ENCODE measurements around the gene CEACAM21.

Gene CEACAM21

GRCh38 chr19:41552558-41552957, 23.4 kb upstream of the CEACAM21 start:
- no peak for TF ChIP-seq CTCF (conservative IDR thresholded peaks at IDR 0.05; ENCODE audit: low read depth, low read length)
- Histone ChIP-seq H3K27me3 (ENCODE audit: insufficient read depth, low read depth) (no peaks in the 10 kb centered on the region), H2AFZ (ENCODE audit: low read depth) (no peak overlapping the region), H3K27ac (peak overlapping the region; percentile 86), H3K36me3 (ENCODE audit: insufficient read depth) (no peaks in the 10 kb centered on the region), H3K4me1 (ENCODE audit: low read depth, poor library complexity, severe bottlenecking) (peaks cover 90% of the 10 kb centered on the region), H3K9ac (peak overlapping the region; percentile 62), H3K79me2 (ENCODE audit: insufficient read depth, low read depth) (peaks cover 31% of the 10 kb centered on the region), H4K20me1 (ENCODE audit: insufficient read depth) (no peaks in the 10 kb centered on the region), H3K4me3 (IDR thresholded peaks at IDR 0.05; ENCODE audit: insufficient read depth, low read depth, low read length) (no peak overlapping the region), H3K4me2 (peak overlapping the region; percentile 64)

- H3K4me1 ChIP-seq (ENCODE audit: low read depth, poor library complexity, severe bottlenecking): peaks cover 77% of the 10 kb centered on the region
- no peaks in the 10 kb centered on the region for H3K27me3 ChIP-seq (ENCODE audit: insufficient read depth, low read depth)
- peak overlapping the region; percentile 64 for H3K4me2 ChIP-seq
- no peaks in the 10 kb centered on the region for H4K20me1 ChIP-seq (ENCODE audit: insufficient read depth)
- H3K79me2 ChIP-seq (ENCODE audit: insufficient read depth, low read depth): peaks cover 31% of the 10 kb centered on the region
- peak overlapping the region; percentile 86; the same call in 1 of the 2 replicates for H3K27ac ChIP-seq
- no peak overlapping the region for H3K4me3 ChIP-seq (IDR thresholded peaks at IDR 0.05; ENCODE audit: insufficient read depth, low read depth, low read length)
- no peak for TF ChIP-seq CTCF (conservative IDR thresholded peaks at IDR 0.05; ENCODE audit: low read depth, low read length)
- H3K9ac ChIP-seq: no peak overlapping the region
- H3K36me3 ChIP-seq (ENCODE audit: insufficient read depth): no peaks in the 10 kb centered on the region
- no peak overlapping the region for H2AFZ ChIP-seq (ENCODE audit: low read depth)
Measured at GRCh38 chr19:41553804-41554203, 22.2 kb upstream of the CEACAM21 start.

- Histone ChIP-seq H3K27ac (peak overlapping the region; percentile 32; the same call in 1 of the 2 replicates), H3K4me1 (ENCODE audit: low read depth, poor library complexity, severe bottlenecking) (peaks cover 66% of the 10 kb centered on the region), H3K4me3 (IDR thresholded peaks at IDR 0.05; ENCODE audit: insufficient read depth, low read depth, low read length) (no peak overlapping the region), H4K20me1 (ENCODE audit: insufficient read depth) (no peaks in the 10 kb centered on the region), H3K4me2 (peak overlapping the region; percentile 64), H3K79me2 (ENCODE audit: insufficient read depth, low read depth) (peaks cover 21% of the 10 kb centered on the region), H3K27me3 (ENCODE audit: insufficient read depth, low read depth) (no peaks in the 10 kb centered on the region), H3K9ac (no peak overlapping the region; the same call in 1 of the 2 replicates), H2AFZ (ENCODE audit: low read depth) (no peak overlapping the region), H3K36me3 (ENCODE audit: insufficient read depth) (no peaks in the 10 kb centered on the region)
- TF ChIP-seq CTCF (conservative IDR thresholded peaks at IDR 0.05; ENCODE audit: low read depth, low read length): no peak
Measured at GRCh38 chr19:41554907-41555306, 21.1 kb upstream of the CEACAM21 start.

GRCh38 chr19:41555748-41556147, 20.2 kb upstream of the CEACAM21 start:
- peak overlapping the region; percentile 64; the same call in 1 of the 2 replicates for H3K4me2 ChIP-seq
- no peaks in the 10 kb centered on the region for H4K20me1 ChIP-seq (ENCODE audit: insufficient read depth)
- no peak overlapping the region for H3K27ac ChIP-seq
- H3K79me2 ChIP-seq (ENCODE audit: insufficient read depth, low read depth): peaks cover 12% of the 10 kb centered on the region; the same call in 1 of the 2 replicates
- TF ChIP-seq CTCF (conservative IDR thresholded peaks at IDR 0.05; ENCODE audit: low read depth, low read length): no peak
- no peaks in the 10 kb centered on the region for H3K27me3 ChIP-seq (ENCODE audit: insufficient read depth, low read depth)
- H3K4me1 ChIP-seq (ENCODE audit: low read depth, poor library complexity, severe bottlenecking): peaks cover 65% of the 10 kb centered on the region
- H2AFZ ChIP-seq (ENCODE audit: low read depth): no peak overlapping the region
- H3K36me3 ChIP-seq (ENCODE audit: insufficient read depth): no peaks in the 10 kb centered on the region
- H3K9ac ChIP-seq: no peak overlapping the region
- H3K4me3 ChIP-seq (IDR thresholded peaks at IDR 0.05; ENCODE audit: insufficient read depth, low read depth, low read length): no peak overlapping the region
